NCI-H1048 (cell line): Measurements from ENCODE around the gene PPP1R14B.
"Not testable (repeated sequence)": the region's sequence is repeated elsewhere in the genome, so short reads cannot be mapped to it uniquely, and the experiment has no call there.

Experiments used
- DNase-seq: peaks from one replicate; lab custom pipeline; 2025; lab: John Stamatoyannopoulos, UW

PPP1R14B gene

GRCh38 chr11:64260147-64260708 is 13.5 kb upstream of the PPP1R14B start:
- DNase-seq: no peak

- no peak for DNase-seq
Observed at GRCh38 chr11:64259533-64260067, 12.9 kb upstream of the PPP1R14B start.

GRCh38 chr11:64258946-64259532 is 12.3 kb upstream of the PPP1R14B start:
- DNase-seq: no peak

GRCh38 chr11:64258356-64258755 is 11.6 kb upstream of the PPP1R14B start:
- DNase-seq: no peak

- DNase-seq: no peak
Observed at GRCh38 chr11:64256300-64256699, 9.6 kb upstream of the PPP1R14B start.

- DNase-seq: no peak
Observed at GRCh38 chr11:64255135-64256128, 8.7 kb upstream of the PPP1R14B start.

GRCh38 chr11:64254326-64254725 is 7.6 kb upstream of the PPP1R14B start:
- DNase-seq: no peak

- DNase-seq: no peak
Observed at GRCh38 chr11:64253481-64253880, 6.7 kb upstream of the PPP1R14B start.

GRCh38 chr11:64253043-64253442 is 6.3 kb upstream of the PPP1R14B start:
- DNase-seq: no peak

- no peak for DNase-seq
Observed at GRCh38 chr11:64252003-64252872, 5.5 kb upstream of the PPP1R14B start.

GRCh38 chr11:64251753-64252002 is 4.9 kb upstream of the PPP1R14B start:
- no peak for DNase-seq

GRCh38 chr11:64251016-64251752 is 4.4 kb upstream of the PPP1R14B start, which contains the start of gene PLCB3:
Gene PLCB3 (plus strand): TSS chr11:64251530. CDS start chr11:64251650, 120 bp downstream.
- DNase-seq: no peak

GRCh38 chr11:64250415-64251015 is 3.8 kb upstream of the PPP1R14B start:
- DNase-seq: no peak

GRCh38 chr11:64249563-64250414 is 3.0 kb upstream of the PPP1R14B start:
- DNase-seq: no peak

GRCh38 chr11:64249038-64249437 is 2.3 kb upstream of the PPP1R14B start:
- no peak for DNase-seq

- no peak for DNase-seq
Observed at GRCh38 chr11:64248578-64248977, 1.8 kb upstream of the PPP1R14B start.

GRCh38 chr11:64247729-64248531 is 1.2 kb upstream of the PPP1R14B start:
- DNase-seq: no peak

- not testable (repeated sequence) for DNase-seq
Observed at GRCh38 chr11:64246621-64246870, 197 bp downstream of the PPP1R14B start.
